ENCODE results near the gene HSD17B2.
"Not testable (repeated sequence)": the region's sequence is repeated elsewhere in the genome, so short reads cannot be mapped to it uniquely, and the experiment has no call there.

Gene HSD17B2

GRCh38 chr16:82138478-82139285 is 103.6 kb downstream of the HSD17B2 start:
- no peak for TF ChIP-seq ZNF70 (CRISPR knock-in tag; IDR thresholded peaks at IDR 0.05)
- TF ChIP-seq SNAI2 (CRISPR knock-in tag; IDR thresholded peaks at IDR 0.05): no peak
- no peak for TF ChIP-seq CSRNP3 (CRISPR knock-in tag; IDR thresholded peaks at IDR 0.05)
- TF ChIP-seq RARB (CRISPR knock-in tag; IDR thresholded peaks at IDR 0.05): no peak
- no peak for ATAC-seq

GRCh38 chr16:82139286-82139571 is 104.2 kb downstream of the HSD17B2 start:
- ATAC-seq: not testable (repeated sequence)

- no peak for TF ChIP-seq POU6F1 (CRISPR knock-in tag; IDR thresholded peaks at IDR 0.05; ENCODE audit: borderline replicate concordance, low read depth)
- no peak for TF ChIP-seq RARB (CRISPR knock-in tag; IDR thresholded peaks at IDR 0.05)
- TF ChIP-seq TOX (CRISPR knock-in tag; IDR thresholded peaks at IDR 0.05; ENCODE audit: borderline replicate concordance): no peak
- TF ChIP-seq ZC3H10 (CRISPR knock-in tag; IDR thresholded peaks at IDR 0.05): no peak
- no peak for TF ChIP-seq ZFP30 (CRISPR knock-in tag; IDR thresholded peaks at IDR 0.05)
- TF ChIP-seq SNAI2 (CRISPR knock-in tag; IDR thresholded peaks at IDR 0.05): no peak
- ATAC-seq: no peak
Observed at GRCh38 chr16:82146556-82146955, 111.5 kb downstream of the HSD17B2 start.

- TF ChIP-seq ZC3H10 (CRISPR knock-in tag; IDR thresholded peaks at IDR 0.05): no peak
- ATAC-seq: no peak
Observed at GRCh38 chr16:82146957-82147356, 111.9 kb downstream of the HSD17B2 start.

GRCh38 chr16:82147546-82147945 is 112.5 kb downstream of the HSD17B2 start:
- TF ChIP-seq TCF4 (CRISPR knock-in tag; IDR thresholded peaks at IDR 0.05; ENCODE audit: borderline replicate concordance) (no peak), OSR1 (CRISPR knock-in tag; IDR thresholded peaks at IDR 0.05) (no peak)
- ATAC-seq: no peak
